GM23338 (cell line): ENCODE data around the gene ADAMTSL2.

Experiments used
- CREB1 ChIP-seq: fragments of 250-450 bp; sonication (Bioruptor Pico); IDR thresholded peaks from 2 replicates; pipeline ENCODE4 v1.5.0; 2020; ENCODE audit warnings: low read depth, mild to moderate bottlenecking, moderate library complexity
- EZH2 ChIP-seq: fragments of 200-600 bp; sonication (generic); IDR thresholded peaks from one replicate; pipeline ENCODE4 v1.8.0; 2017; ENCODE audit warnings: antibody characterized with exemption, mild to moderate bottlenecking, low read depth; ENCODE audit not compliant: unreplicated experiment
- EZH2phosphoT487 ChIP-seq: fragments of 200-600 bp; sonication (generic); IDR thresholded peaks from one replicate; pipeline ENCODE4 v1.8.1; 2018; ENCODE audit warnings: antibody characterized with exemption; ENCODE audit not compliant: unreplicated experiment
- JUNB ChIP-seq: IDR thresholded peaks from one replicate; pipeline ENCODE4 v1.6.1; 2016; ENCODE audit warnings: antibody characterized with exemption; ENCODE audit not compliant: unreplicated experiment
- POLR2AphosphoS5 ChIP-seq: IDR thresholded peaks from 2 replicates; pipeline ENCODE4 v1.6.1; 2016; ENCODE audit warnings: antibody characterized with exemption, low read depth
- STAT1 ChIP-seq: IDR thresholded peaks from one replicate; pipeline ENCODE4 v1.6.1; 2016; ENCODE audit warnings: antibody characterized with exemption; ENCODE audit not compliant: unreplicated experiment
- ZNF331 ChIP-seq: fragments of 250-450 bp; sonication (Bioruptor Pico); IDR thresholded peaks from 2 replicates; pipeline ENCODE4 v1.5.0; 2020; ENCODE audit warnings: low read depth, mild to moderate bottlenecking, moderate library complexity
- TF ChIP-seq, protein P1 (sequence below), 2 experiments: fragments of 200-600 bp in 1 of 2; sonication (generic) in 1 of 2; conservative IDR thresholded peaks; 2 replicates each; pipeline versions ENCODE4 v1.5.1 to v1.6.1; 2016 to 2017; ENCODE audit warnings: antibody characterized with exemption in 2 of 2, low read depth in 2 of 2, mild to moderate bottlenecking in 2 of 2, moderate library complexity in 1 of 2
- TF ChIP-seq, protein P2 (sequence below): IDR thresholded peaks from one replicate; pipeline ENCODE4 v1.6.1; 2018; ENCODE audit warnings: antibody characterized with exemption; ENCODE audit not compliant: unreplicated experiment

DNA sequence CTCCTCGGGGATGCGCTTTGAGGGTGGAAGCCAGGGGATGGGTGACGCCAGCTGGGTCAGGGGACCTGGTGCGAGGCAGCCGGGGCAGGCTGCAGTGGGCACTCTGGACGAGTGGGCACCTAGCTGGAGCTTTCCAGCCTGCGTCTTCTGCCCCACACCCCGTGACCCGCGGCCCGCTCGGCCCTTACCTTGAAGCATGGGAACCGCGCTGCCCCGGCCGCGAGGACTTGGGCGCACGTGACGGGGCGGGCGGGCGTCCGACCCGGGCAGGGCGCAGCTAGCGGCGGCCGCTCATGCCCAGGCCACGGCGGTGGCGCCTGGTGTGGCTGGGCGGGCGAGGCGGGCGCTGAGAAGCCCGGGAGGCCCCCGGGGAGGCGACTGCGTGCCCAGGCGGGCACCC lies 74.4 kb downstream of the ADAMTSL2 start:
- TF ChIP-seq STAT1 (no peak), POLR2AphosphoS5 (no peak), EZH2phosphoT487 (no peak), EZH2 (no peak), JUNB (no peak), CREB1 (no peak), ZNF331 (CRISPR knock-in tag) (no peak)
- TF ChIP-seq, protein P1, sequence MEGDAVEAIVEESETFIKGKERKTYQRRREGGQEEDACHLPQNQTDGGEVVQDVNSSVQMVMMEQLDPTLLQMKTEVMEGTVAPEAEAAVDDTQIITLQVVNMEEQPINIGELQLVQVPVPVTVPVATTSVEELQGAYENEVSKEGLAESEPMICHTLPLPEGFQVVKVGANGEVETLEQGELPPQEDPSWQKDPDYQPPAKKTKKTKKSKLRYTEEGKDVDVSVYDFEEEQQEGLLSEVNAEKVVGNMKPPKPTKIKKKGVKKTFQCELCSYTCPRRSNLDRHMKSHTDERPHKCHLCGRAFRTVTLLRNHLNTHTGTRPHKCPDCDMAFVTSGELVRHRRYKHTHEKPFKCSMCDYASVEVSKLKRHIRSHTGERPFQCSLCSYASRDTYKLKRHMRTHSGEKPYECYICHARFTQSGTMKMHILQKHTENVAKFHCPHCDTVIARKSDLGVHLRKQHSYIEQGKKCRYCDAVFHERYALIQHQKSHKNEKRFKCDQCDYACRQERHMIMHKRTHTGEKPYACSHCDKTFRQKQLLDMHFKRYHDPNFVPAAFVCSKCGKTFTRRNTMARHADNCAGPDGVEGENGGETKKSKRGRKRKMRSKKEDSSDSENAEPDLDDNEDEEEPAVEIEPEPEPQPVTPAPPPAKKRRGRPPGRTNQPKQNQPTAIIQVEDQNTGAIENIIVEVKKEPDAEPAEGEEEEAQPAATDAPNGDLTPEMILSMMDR (conservative IDR thresholded peaks at IDR 0.05; ENCODE audit: low read depth in 2 of 2), result no peak
- TF ChIP-seq, protein P2, sequence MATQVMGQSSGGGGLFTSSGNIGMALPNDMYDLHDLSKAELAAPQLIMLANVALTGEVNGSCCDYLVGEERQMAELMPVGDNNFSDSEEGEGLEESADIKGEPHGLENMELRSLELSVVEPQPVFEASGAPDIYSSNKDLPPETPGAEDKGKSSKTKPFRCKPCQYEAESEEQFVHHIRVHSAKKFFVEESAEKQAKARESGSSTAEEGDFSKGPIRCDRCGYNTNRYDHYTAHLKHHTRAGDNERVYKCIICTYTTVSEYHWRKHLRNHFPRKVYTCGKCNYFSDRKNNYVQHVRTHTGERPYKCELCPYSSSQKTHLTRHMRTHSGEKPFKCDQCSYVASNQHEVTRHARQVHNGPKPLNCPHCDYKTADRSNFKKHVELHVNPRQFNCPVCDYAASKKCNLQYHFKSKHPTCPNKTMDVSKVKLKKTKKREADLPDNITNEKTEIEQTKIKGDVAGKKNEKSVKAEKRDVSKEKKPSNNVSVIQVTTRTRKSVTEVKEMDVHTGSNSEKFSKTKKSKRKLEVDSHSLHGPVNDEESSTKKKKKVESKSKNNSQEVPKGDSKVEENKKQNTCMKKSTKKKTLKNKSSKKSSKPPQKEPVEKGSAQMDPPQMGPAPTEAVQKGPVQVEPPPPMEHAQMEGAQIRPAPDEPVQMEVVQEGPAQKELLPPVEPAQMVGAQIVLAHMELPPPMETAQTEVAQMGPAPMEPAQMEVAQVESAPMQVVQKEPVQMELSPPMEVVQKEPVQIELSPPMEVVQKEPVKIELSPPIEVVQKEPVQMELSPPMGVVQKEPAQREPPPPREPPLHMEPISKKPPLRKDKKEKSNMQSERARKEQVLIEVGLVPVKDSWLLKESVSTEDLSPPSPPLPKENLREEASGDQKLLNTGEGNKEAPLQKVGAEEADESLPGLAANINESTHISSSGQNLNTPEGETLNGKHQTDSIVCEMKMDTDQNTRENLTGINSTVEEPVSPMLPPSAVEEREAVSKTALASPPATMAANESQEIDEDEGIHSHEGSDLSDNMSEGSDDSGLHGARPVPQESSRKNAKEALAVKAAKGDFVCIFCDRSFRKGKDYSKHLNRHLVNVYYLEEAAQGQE, result no peak
